ENCODE measurements around the gene TMC1. TPM values are rescaled to one million over a fixed set of nuclear protein-coding genes. Genes with fewer than 3 reads are reported as not detected.

TMC1 gene
- total RNA-seq, 2 donors from 2014 or later = 0.09 TPM; not detected in 1

GRCh38 chr9:72497447-72498046 is 23.9 kb upstream of the TMC1 start:
- H3K9me3 ChIP-seq (ENCODE audit: control insufficient read depth, low read length) = no peaks in the 10 kb centered on the region
- Mint-ChIP-seq H3K27me3 (ENCODE audit: insufficient read depth) (no peaks in the 10 kb centered on the region), H3K4me1 (peaks cover 9% of the 10 kb centered on the region), H3K27ac (no peak overlapping the region), H3K36me3 (ENCODE audit: low read depth) (no peaks in the 10 kb centered on the region), H3K9me3 (no peaks in the 10 kb centered on the region), H3K4me3 (no peak overlapping the region)
- DNase-seq = no peak
- WGBS, 2 experiments (ENCODE audit: insufficient coverage in 1 of 2, insufficient read length in 1 of 2) = 85 to 92% methylated on average over 8 to 9 of the region's 9 CpGs
- no peak overlapping the region for H3K4me3 ChIP-seq (ENCODE audit: low read length)
- H3K27ac ChIP-seq (ENCODE audit: low read depth, low read length) = no peak overlapping the region
- no peaks in the 10 kb centered on the region for H3K27me3 ChIP-seq (ENCODE audit: control insufficient read depth, insufficient read depth, low read length, poor library complexity, severe bottlenecking)
- H3K4me1 ChIP-seq (ENCODE audit: control insufficient read depth, insufficient read depth, low read length) = peaks cover 2% of the 10 kb centered on the region
- TF ChIP-seq CTCF (conservative IDR thresholded peaks at IDR 0.05) = no peak
- no peak overlapping the region for H3K9ac ChIP-seq (ENCODE audit: extremely low read depth, low read length, poor library complexity, severe bottlenecking)
- no peaks in the 10 kb centered on the region for H3K36me3 ChIP-seq (ENCODE audit: control insufficient read depth, insufficient read depth, low read length)

- H3K36me3 Mint-ChIP-seq (ENCODE audit: low read depth) = no peaks in the 10 kb centered on the region
- peaks cover 5% of the 10 kb centered on the region for H3K4me1 Mint-ChIP-seq
- Histone ChIP-seq H3K9ac (ENCODE audit: extremely low read depth, low read length, poor library complexity, severe bottlenecking) (no peak overlapping the region), H3K4me3 (ENCODE audit: low read length) (no peak overlapping the region), H3K4me1 (ENCODE audit: control insufficient read depth, insufficient read depth, low read length) (no peaks in the 10 kb centered on the region), H3K36me3 (ENCODE audit: control insufficient read depth, insufficient read depth, low read length) (no peaks in the 10 kb centered on the region), H3K27ac (ENCODE audit: low read depth, low read length) (no peak overlapping the region), H3K27me3 (ENCODE audit: control insufficient read depth, insufficient read depth, low read length, poor library complexity, severe bottlenecking) (no peaks in the 10 kb centered on the region), H3K9me3 (ENCODE audit: control insufficient read depth, low read length) (no peaks in the 10 kb centered on the region)
- no peaks in the 10 kb centered on the region for H3K9me3 Mint-ChIP-seq
- no peak overlapping the region for H3K4me3 Mint-ChIP-seq
- no peak for DNase-seq
- WGBS, 2 experiments (ENCODE audit: insufficient coverage in 1 of 2, insufficient read length in 1 of 2) = 75 to 96% methylated on average over 1 to 3 of the region's 3 CpGs
- H3K27me3 Mint-ChIP-seq (ENCODE audit: insufficient read depth) = no peaks in the 10 kb centered on the region
- no peak overlapping the region for H3K27ac Mint-ChIP-seq
- TF ChIP-seq CTCF (conservative IDR thresholded peaks at IDR 0.05) = no peak
Measured at GRCh38 chr9:72506615-72507014, 14.8 kb upstream of the TMC1 start.

GRCh38 chr9:72509053-72509452 is 12.4 kb upstream of the TMC1 start:
- Histone ChIP-seq H3K9ac (ENCODE audit: extremely low read depth, low read length, poor library complexity, severe bottlenecking) (no peak overlapping the region), H3K4me1 (ENCODE audit: control insufficient read depth, insufficient read depth, low read length) (no peaks in the 10 kb centered on the region), H3K27me3 (ENCODE audit: control insufficient read depth, insufficient read depth, low read length, poor library complexity, severe bottlenecking) (no peaks in the 10 kb centered on the region), H3K4me3 (ENCODE audit: low read length) (no peak overlapping the region), H3K27ac (ENCODE audit: low read depth, low read length) (no peak overlapping the region), H3K36me3 (ENCODE audit: control insufficient read depth, insufficient read depth, low read length) (no peaks in the 10 kb centered on the region), H3K9me3 (ENCODE audit: control insufficient read depth, low read length) (no peaks in the 10 kb centered on the region)
- no peak for TF ChIP-seq CTCF (conservative IDR thresholded peaks at IDR 0.05)
- no peak overlapping the region for H3K4me3 Mint-ChIP-seq
- WGBS, 2 experiments (ENCODE audit: insufficient coverage in 1 of 2, insufficient read length in 1 of 2) = 95 to 100% methylated on average over 1 of the region's 1 CpG
- no peaks in the 10 kb centered on the region for H3K27me3 Mint-ChIP-seq (ENCODE audit: insufficient read depth)
- no peaks in the 10 kb centered on the region for H3K36me3 Mint-ChIP-seq (ENCODE audit: low read depth)
- H3K9me3 Mint-ChIP-seq = no peaks in the 10 kb centered on the region
- no peak for DNase-seq
- H3K4me1 Mint-ChIP-seq = peaks cover 7% of the 10 kb centered on the region
- H3K27ac Mint-ChIP-seq = no peak overlapping the region
